IMR-90 (cell line): ENCODE results near the gene RPS27. TPM values are rescaled to one million over a fixed set of nuclear protein-coding genes. Genes with fewer than 3 reads are reported as not detected.

Experiments used
- ATAC-seq: fragments of 200-7000 bp; cut with Tn5 transposase; 2 replicates; pipeline ENCODE4 v1.9.1; 2020; ENCODE audit warnings: low read depth, mild to moderate bottlenecking, moderate library complexity
- BruUV-seq: library from RNA; stranded (reverse); fragments of 400-500 nt; replicated peaks from 2 replicates; lab custom pipeline; 2021; lab: Mats Ljungman, UMichigan
- CTCF ChIA-PET: fragments of 300-600 bp; formaldehyde crosslinking; extraction: SDS; loops from one replicate; lab custom pipeline; 2021; ENCODE audit warnings: antibody characterized with exemption; lab: Yijun Ruan, JAX
- POLR2A ChIA-PET: fragments of 300-600 bp; sonication (Branson Sonifier 250); formaldehyde crosslinking; loops from one replicate; lab custom pipeline; 2022; ENCODE audit warnings: antibody characterized with exemption; ENCODE audit not compliant: unreplicated experiment; lab: Charles Lee
- DNase-seq: peaks from one replicate; pipeline ENCODE4 v3.0.0; 2013
- H2AFZ ChIP-seq: replicated peaks from 2 replicates; pipeline ENCODE3; 2013; ENCODE audit warnings: low read length, mild to moderate bottlenecking; ENCODE audit not compliant: poor library complexity
- H2AK5ac ChIP-seq: 2 replicates; pipeline ENCODE4 v1.6.1; 2013; ENCODE audit warnings: low read depth, low read length, inconsistent platforms
- H2AK9ac ChIP-seq: replicated peaks from 2 replicates; pipeline ENCODE3; 2013; ENCODE audit warnings: mild to moderate bottlenecking, low read depth, low read length, moderate library complexity; ENCODE audit not compliant: poor library complexity
- H2BK120ac ChIP-seq: 2 replicates; pipeline ENCODE4 v1.6.1; 2013; ENCODE audit warnings: low read depth, low read length, inconsistent platforms
- H2BK15ac ChIP-seq: 3 replicates; pipeline ENCODE4 v1.6.1; 2013; ENCODE audit warnings: low read depth, low read length, inconsistent platforms
- H2BK20ac ChIP-seq: 2 replicates; pipeline ENCODE4 v1.6.1; 2013; ENCODE audit warnings: low read depth, mild to moderate bottlenecking, inconsistent platforms, low read length, moderate library complexity
- H2BK5ac ChIP-seq: 2 replicates; pipeline ENCODE4 v1.6.1; 2013; ENCODE audit warnings: mild to moderate bottlenecking, low read depth, low read length, inconsistent platforms; ENCODE audit not compliant: poor library complexity, severe bottlenecking
- H3K14ac ChIP-seq: replicated peaks from 2 replicates; pipeline ENCODE4 v1.6.1; 2013; ENCODE audit warnings: low read depth, low read length, inconsistent platforms
- H3K18ac ChIP-seq: 2 replicates; pipeline ENCODE4 v1.6.1; 2013; ENCODE audit warnings: low read depth, low read length, control low read depth
- H3K23ac ChIP-seq: 2 replicates; pipeline ENCODE4 v1.6.1; 2013; ENCODE audit warnings: low read depth, low read length, inconsistent platforms
- H3K27ac ChIP-seq: 2 replicates; pipeline ENCODE4 v1.5.1; 2013; ENCODE audit warnings: mild to moderate bottlenecking, control low read depth, low read length; ENCODE audit not compliant: insufficient read depth
- H3K27me3 ChIP-seq: 2 replicates; pipeline ENCODE4 v1.6.1; 2013; ENCODE audit warnings: low read length; ENCODE audit not compliant: control insufficient read depth, insufficient read depth
- H3K36me3 ChIP-seq: 2 replicates; pipeline ENCODE4 v1.6.1; 2013; ENCODE audit warnings: low read length, mixed read lengths; ENCODE audit not compliant: control insufficient read depth, insufficient read depth
- H3K4ac ChIP-seq: 2 replicates; pipeline ENCODE4 v1.6.1; 2013; ENCODE audit warnings: low read depth, low read length, inconsistent platforms
- H3K4me1 ChIP-seq: 2 replicates; pipeline ENCODE4 v1.6.1; 2013; ENCODE audit warnings: low read length, mixed read lengths; ENCODE audit not compliant: control insufficient read depth, insufficient read depth
- H3K4me2 ChIP-seq: 2 replicates; pipeline ENCODE4 v1.6.1; 2013; ENCODE audit warnings: low read depth, mild to moderate bottlenecking, control low read depth, low read length, moderate library complexity
- H3K4me3 ChIP-seq: 2 replicates; pipeline ENCODE4 v1.5.1; 2013; ENCODE audit warnings: low read depth, mild to moderate bottlenecking, control low read depth, low read length, moderate library complexity; ENCODE audit not compliant: insufficient read depth
- H3K56ac ChIP-seq: 2 replicates; pipeline ENCODE4 v1.6.1; 2013; ENCODE audit warnings: low read length, inconsistent platforms; ENCODE audit not compliant: insufficient read depth; ENCODE audit errors: extremely low read depth
- H3K79me1 ChIP-seq, 2 experiments: 2 replicates each; pipeline ENCODE4 v1.6.1; 2013; ENCODE audit warnings: low read length in 2 of 2, inconsistent platforms in 1 of 2, low read depth in 1 of 2
- H3K9ac ChIP-seq: 2 replicates; pipeline ENCODE4 v1.6.1; 2013; ENCODE audit warnings: low read depth, low read length, control low read depth
- H3K9me1 ChIP-seq: 2 replicates; pipeline ENCODE4 v1.6.1; 2013; ENCODE audit warnings: low read length, inconsistent platforms; ENCODE audit not compliant: insufficient read depth
- H3K9me3 ChIP-seq: 2 replicates; pipeline ENCODE4 v1.6.1; 2013; ENCODE audit warnings: low read length; ENCODE audit not compliant: control insufficient read depth, insufficient read depth
- H4K20me1 ChIP-seq: 2 replicates; pipeline ENCODE4 v1.6.1; 2013; ENCODE audit warnings: low read length, inconsistent platforms; ENCODE audit not compliant: insufficient read depth
- H4K5ac ChIP-seq: 2 replicates; pipeline ENCODE4 v1.6.1; 2013; ENCODE audit warnings: mild to moderate bottlenecking, low read depth, low read length, control low read depth
- H4K8ac ChIP-seq, 2 experiments: 2 replicates each; pipeline ENCODE4 v1.6.1; 2013; ENCODE audit warnings: low read depth in 2 of 2, low read length in 2 of 2, control low read depth in 1 of 2, inconsistent platforms in 1 of 2
- H4K91ac ChIP-seq: 2 replicates; pipeline ENCODE4 v1.6.1; 2013; ENCODE audit warnings: low read depth, low read length, inconsistent platforms; ENCODE audit not compliant: insufficient read depth
- BHLHE40 ChIP-seq: fragments of 150-350 bp; IDR thresholded peaks from 2 replicates; pipeline ENCODE4 v1.6.1; 2016; ENCODE audit warnings: mild to moderate bottlenecking, low read depth, low read length
- CHD1 ChIP-seq: IDR thresholded peaks from 2 replicates; pipeline ENCODE4 v1.6.1; 2012; ENCODE audit warnings: low read depth, low read length, improper control_type of control experiment
- ELK1 ChIP-seq: fragments of 150-350 bp; IDR thresholded peaks from 2 replicates; pipeline ENCODE4 v1.6.1; 2016; ENCODE audit warnings: low read depth, mild to moderate bottlenecking, low read length, moderate library complexity, borderline replicate concordance
- FOS ChIP-seq: fragments of 150-350 bp; IDR thresholded peaks from 2 replicates; pipeline ENCODE4 v1.6.1; 2016; ENCODE audit warnings: low read depth, low read length
- MAZ ChIP-seq: IDR thresholded peaks from 2 replicates; pipeline ENCODE4 v1.6.1; 2012; ENCODE audit warnings: low read depth, mild to moderate bottlenecking, low read length, improper control_type of control experiment, moderate library complexity, borderline replicate concordance
- MXI1 ChIP-seq: IDR thresholded peaks from 2 replicates; pipeline ENCODE4 v1.6.1; 2012; ENCODE audit warnings: low read depth, mild to moderate bottlenecking, low read length, moderate library complexity, borderline replicate concordance
- NFE2L2 ChIP-seq: fragments of 150-350 bp; IDR thresholded peaks from 2 replicates; pipeline ENCODE4 v1.6.1; 2016; ENCODE audit warnings: low read depth, mild to moderate bottlenecking, low read length
- POLR2A ChIP-seq: IDR thresholded peaks from 2 replicates; pipeline ENCODE4 v1.6.1; 2012; ENCODE audit warnings: mild to moderate bottlenecking, low read depth, low read length
- RCOR1 ChIP-seq: IDR thresholded peaks from 2 replicates; pipeline ENCODE4 v1.6.1; 2012; ENCODE audit warnings: mild to moderate bottlenecking, low read length, improper control_type of control experiment; ENCODE audit not compliant: insufficient replicate concordance
- RFX5 ChIP-seq: IDR thresholded peaks from 2 replicates; pipeline ENCODE4 v1.8.0; 2012; ENCODE audit warnings: low read depth, mild to moderate bottlenecking, low read length, moderate library complexity
- SMC3 ChIP-seq: fragments of 150-350 bp; IDR thresholded peaks from 2 replicates; pipeline ENCODE4 v1.6.1; 2016; ENCODE audit warnings: low read depth, mild to moderate bottlenecking, antibody characterized with exemption, low read length, moderate library complexity
- USF2 ChIP-seq: fragments of 150-350 bp; IDR thresholded peaks from 2 replicates; pipeline ENCODE4 v1.6.1; 2017; ENCODE audit warnings: mild to moderate bottlenecking, antibody characterized with exemption, low read length, low read depth
- WGBS, 2 experiments: methylation state at CpG; one replicate each; pipeline versions ENCODE4 v1.1.5 to v1.1.7; 2013; ENCODE audit warnings: missing lambda C conversion rate in 2 of 2; ENCODE audit not compliant: insufficient read length in 1 of 2; ENCODE audit errors: extremely low coverage in 2 of 2; 5-methylcytosine and 5-hydroxymethylcytosine counted together
- dilution Hi-C: fragments of 300-500 bp; cut with HindIII; formaldehyde crosslinking; loops from one replicate; pipeline ENCODE4 v1.14.3; 2018; ENCODE audit warnings: low sequenced_read_pairs; ENCODE audit not compliant: unreplicated experiment
- in situ Hi-C: fragments of 300-500 bp; cut with MboI; formaldehyde crosslinking; loops from 3 replicates; pipeline ENCODE4 v1.14.3; 2019; ENCODE audit warnings: low sequenced_read_pairs, inconsistent platforms, mixed read lengths
- intact Hi-C: fragments of 100-400 bp; cut with micrococcal nuclease; formaldehyde crosslinking; loops from 2 replicates; pipeline ENCODE4 v1.10.0; 2022
- polyA plus RNA-seq, 3 experiments: library from polyadenylated mRNA; depleted of rRNA; stranded (reverse); fragments of >200 nt; gene quantifications; 2 replicates each; pipeline ENCODE4 v1.2.3, GENCODE V29; 2012; ENCODE audit warnings: low replicate concordance in 1 of 3
- total RNA-seq: library from RNA; depleted of rRNA; stranded (reverse); fragments of >200 nt; gene quantifications from 2 replicates; pipeline ENCODE4 v1.2.3, GENCODE V29; 2012

RPS27 gene
- total and polyA plus RNA-seq, 2 of the 4 experiments (the other 2 are of a cell fraction): 320 to 6,236 TPM

- H3K56ac ChIP-seq: no peak overlapping the region
- peaks cover 20% of the 10 kb centered on the region for H3K9me1 ChIP-seq
- H2AK5ac ChIP-seq: no peak overlapping the region
- BruUV-seq: no TSS peak
- intact Hi-C loops (no loop called here), dilution Hi-C loops (no loop called here), in situ Hi-C loops (loop anchor here (10.0 to 25.0 kb wide), 2 partner anchors 299 to 436 kb away; partner anchors contain the start of genes ILF2, NPR1, S100A3 and S100A4)
- H4K20me1 ChIP-seq: no peaks in the 10 kb centered on the region
- peaks cover 25% of the 10 kb centered on the region for H3K36me3 ChIP-seq
- TF ChIP-seq FOS (no peak), RFX5 (no peak), MAZ (no peak), SMC3 (no peak), CHD1 (no peak), NFE2L2 (no peak), MXI1 (no peak), USF2 (no peak), BHLHE40 (no peak), ELK1 (no peak), RCOR1 (no peak), POLR2A (no peak)
- no peak overlapping the region for H4K5ac ChIP-seq
- H3K14ac ChIP-seq: no peak overlapping the region
- H3K27me3 ChIP-seq: no peaks in the 10 kb centered on the region
- ChIA-PET CTCF (no interaction called here), POLR2A (no interaction called here)
- no peak overlapping the region for H3K18ac ChIP-seq
- WGBS, 2 experiments: 95% methylated on average over 4 of the region's 7 CpGs; no CpG with 5 or more reads in 1 of the 2 experiments
- DNase-seq: no peak
- no peak overlapping the region for H2AFZ ChIP-seq
- no peak overlapping the region for H3K27ac ChIP-seq
- peaks cover 19 to 46% of the 10 kb centered on the region in 2 experiments for H3K79me1 ChIP-seq
- no peak overlapping the region for H2BK5ac ChIP-seq
- H2AK9ac ChIP-seq: no peak overlapping the region
- no peak overlapping the region for H2BK120ac ChIP-seq
- H4K91ac ChIP-seq: no peak overlapping the region
- no peak overlapping the region for H2BK20ac ChIP-seq
- no peak overlapping the region for H3K23ac ChIP-seq
- no peaks in the 10 kb centered on the region; the same call in 1 of the 2 replicates for H3K4me1 ChIP-seq
- no peaks in the 10 kb centered on the region for H3K9me3 ChIP-seq
- ATAC-seq: no peak
- no peak overlapping the region for H4K8ac ChIP-seq
- H2BK15ac ChIP-seq: no peak overlapping the region
- no peak overlapping the region for H3K4me2 ChIP-seq
- H3K4ac ChIP-seq: no peak overlapping the region
- H3K9ac ChIP-seq: no peak overlapping the region
- H3K4me3 ChIP-seq: no peak overlapping the region
Observed at GRCh38 chr1:153973525-153973924, 17.0 kb upstream of the RPS27 start.
